Thymus (tissue), 11 donors: ENCODE results near the gene PAGE1. TPM values are rescaled to one million over a fixed set of nuclear protein-coding genes. Genes with fewer than 3 reads are reported as not detected.

Source experiments
- DNase-seq, 9 donors: peaks; one replicate each; pipeline ENCODE4 v3.0.0-alpha.2; 2013; ENCODE audit warnings: low spot score in 9 of 9, low read depth in 6 of 9, missing footprints in 1 of 9
- H3K27ac ChIP-seq, 2 donors: one replicate each; pipeline ENCODE4 v1.5.1; 2013; ENCODE audit warnings: control low read depth in 1 of 2, low read depth in 1 of 2, low read length in 1 of 2, mild to moderate bottlenecking in 1 of 2, moderate library complexity in 1 of 2
- H3K27me3 ChIP-seq, 2 donors: one replicate each; pipeline ENCODE4 v1.5.1; 2013; ENCODE audit warnings: low read length in 1 of 2; ENCODE audit not compliant: control insufficient read depth in 2 of 2, insufficient read depth in 1 of 2
- H3K36me3 ChIP-seq, 2 donors: one replicate each; pipeline ENCODE4 v1.5.1; 2013; ENCODE audit warnings: low read length in 1 of 2, mild to moderate bottlenecking in 1 of 2, moderate library complexity in 1 of 2; ENCODE audit not compliant: control insufficient read depth in 2 of 2, insufficient read depth in 2 of 2
- H3K4me1 ChIP-seq, 2 donors: one replicate each; pipeline ENCODE4 v1.5.1; 2013; ENCODE audit warnings: low read length in 2 of 2; ENCODE audit not compliant: control insufficient read depth in 2 of 2, insufficient read depth in 2 of 2
- H3K4me3 ChIP-seq, 2 donors: one replicate each; pipeline ENCODE4 v1.5.1; 2013; ENCODE audit warnings: low read length in 2 of 2, control low read depth in 1 of 2, mild to moderate bottlenecking in 1 of 2
- H3K9me3 ChIP-seq, 2 donors: one replicate each; pipeline ENCODE4 v1.5.1; 2013; ENCODE audit warnings: low read length in 1 of 2, mild to moderate bottlenecking in 1 of 2; ENCODE audit not compliant: control insufficient read depth in 2 of 2, insufficient read depth in 1 of 2
- WGBS: extraction: QIAGEN DNeasy Blood & Tissue Kit; methylation state at CpG from one replicate; pipeline ENCODE4 v1.1.7; 2013; 5-methylcytosine and 5-hydroxymethylcytosine counted together
- polyA plus RNA-seq: library from polyadenylated mRNA; stranded (reverse); fragments of 200-250 nt; gene quantifications from one replicate; pipeline ENCODE4 v1.2.3, GENCODE V29; 2013
- total RNA-seq: library from RNA; stranded (reverse); fragments of 120-200 nt; gene quantifications from one replicate; pipeline ENCODE4 v1.2.4, GENCODE V29; 2013
- donor health status: healthy.

PAGE1 gene
- total and polyA plus RNA-seq, 2 donors: not detected

DNA sequence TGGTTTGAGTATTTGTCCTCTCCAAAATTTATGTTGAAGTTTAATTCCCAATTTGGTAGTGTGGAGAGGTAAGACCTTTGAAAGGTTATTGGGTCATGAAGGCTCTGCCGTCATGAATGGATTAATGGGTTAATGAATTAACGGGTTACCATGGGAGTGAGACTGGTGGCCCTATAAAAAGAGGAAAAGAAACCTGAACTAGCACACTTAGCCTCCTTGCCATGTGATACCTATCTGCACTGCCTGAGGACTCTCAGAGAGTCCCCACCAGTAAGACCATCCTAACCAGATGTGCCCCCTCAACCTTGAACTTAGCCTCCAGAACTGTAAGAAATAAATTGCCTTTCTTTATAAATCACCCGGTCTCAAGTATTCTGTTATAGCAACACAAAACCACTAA, 39.3 kb downstream of the PAGE1 start:
- no peaks in the 10 kb centered on the region for H3K27me3 ChIP-seq
- WGBS: 96% methylated on average over 3 of the region's 3 CpGs
- no peaks in the 10 kb centered on the region for H3K4me1 ChIP-seq
- no peak overlapping the region for H3K27ac ChIP-seq
- DNase-seq: no peak
- H3K36me3 ChIP-seq: no peaks in the 10 kb centered on the region
- H3K4me3 ChIP-seq: no peak overlapping the region
- no peaks in the 10 kb centered on the region for H3K9me3 ChIP-seq

DNA sequence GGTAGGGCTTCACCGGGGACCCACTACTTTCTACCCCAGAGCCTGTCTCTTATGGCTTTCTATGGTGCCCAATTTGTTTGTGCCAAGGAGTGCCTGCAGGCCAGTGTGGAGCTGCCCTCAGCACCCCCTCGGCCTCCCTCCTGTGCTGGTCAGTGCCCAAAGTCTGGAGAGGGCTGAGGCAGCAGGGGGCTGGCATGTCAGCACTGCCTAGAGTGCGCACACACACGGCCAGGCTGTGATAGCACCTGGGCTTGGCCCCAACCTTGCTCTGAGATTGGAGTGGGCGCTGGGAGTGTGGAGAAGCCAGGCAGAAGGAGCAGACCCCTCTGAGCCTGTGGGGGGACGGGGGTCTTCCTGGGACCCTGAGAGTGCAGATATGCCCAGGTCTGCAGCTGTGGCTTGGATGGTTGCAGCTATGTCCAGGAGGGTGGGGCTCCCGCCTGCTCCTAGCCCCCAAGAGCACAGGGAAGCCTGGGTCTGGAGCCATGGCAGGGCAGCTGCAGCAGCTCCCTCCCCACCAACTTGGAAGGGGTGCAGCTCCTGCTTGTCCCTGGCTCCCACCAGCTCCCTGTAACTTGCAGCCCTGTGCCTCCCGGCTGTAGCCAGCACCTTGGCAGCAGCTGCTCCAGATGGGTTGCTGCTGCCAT, 50.7 kb downstream of the PAGE1 start:
- Histone ChIP-seq H3K4me1 (no peaks in the 10 kb centered on the region), H3K27me3 (no peaks in the 10 kb centered on the region)
- WGBS: 90% methylated on average over 8 of the region's 8 CpGs

More for the DNA sequence above, 50.7 kb downstream of the PAGE1 start:
- Histone ChIP-seq H3K4me3 (no peak overlapping the region), H3K9me3 (no peaks in the 10 kb centered on the region), H3K27ac (no peak overlapping the region), H3K36me3 (no peaks in the 10 kb centered on the region)
- no peak for DNase-seq

Other genes starting within 250 kb of the PAGE1 start
- gene GAGE12C, start 163.8 kb downstream of the PAGE1 start, total RNA-seq: not detected
- gene GAGE12C, start 163.8 kb downstream of the PAGE1 start, polyA plus RNA-seq: not detected
- gene GAGE12D, start 154.3 kb downstream of the PAGE1 start, total RNA-seq: not detected
- gene GAGE12D, start 154.3 kb downstream of the PAGE1 start, polyA plus RNA-seq: not detected
- not detected for gene GAGE12E, start 144.7 kb downstream of the PAGE1 start, total RNA-seq
- not detected for gene GAGE12E, start 144.7 kb downstream of the PAGE1 start, polyA plus RNA-seq
- not detected for gene GAGE12F, start 135.1 kb downstream of the PAGE1 start, total RNA-seq
- not detected for gene GAGE12F, start 135.1 kb downstream of the PAGE1 start, polyA plus RNA-seq
- gene GAGE12G, start 125.6 kb downstream of the PAGE1 start, total RNA-seq: not detected
- gene GAGE12G, start 125.6 kb downstream of the PAGE1 start, polyA plus RNA-seq: not detected
- not detected for gene GAGE12H, start 116.0 kb downstream of the PAGE1 start, total RNA-seq
- gene GAGE12H, start 116.0 kb downstream of the PAGE1 start, polyA plus RNA-seq: not detected
- gene GAGE2A, start 106.5 kb downstream of the PAGE1 start, total RNA-seq: not detected
- gene GAGE2A, start 106.5 kb downstream of the PAGE1 start, polyA plus RNA-seq: 0.14 TPM
- gene GAGE1, start 97.0 kb downstream of the PAGE1 start, total RNA-seq: not detected
- not detected for gene GAGE1, start 97.0 kb downstream of the PAGE1 start, polyA plus RNA-seq
- gene PAGE4, start 133.3 kb upstream of the PAGE1 start, total RNA-seq: 0.80 TPM
- gene PAGE4, start 133.3 kb upstream of the PAGE1 start, polyA plus RNA-seq: 1.2 TPM
- gene USP27X, start 183.5 kb upstream of the PAGE1 start, total RNA-seq: 2.5 TPM
- gene USP27X, start 183.5 kb upstream of the PAGE1 start, polyA plus RNA-seq: 2.9 TPM
- 2.6 TPM for gene CLCN5, start 226.6 kb upstream of the PAGE1 start, total RNA-seq
- 1.6 TPM for gene CLCN5, start 226.6 kb upstream of the PAGE1 start, polyA plus RNA-seq